Inflammatory macrophage (primary cell): ENCODE results near the gene BICRA.
A peak's percentile ranks its signal among the peaks of the same experiment; 100 is the strongest.
"Not testable (repeated sequence)": the region's sequence is repeated elsewhere in the genome, so short reads cannot be mapped to it uniquely, and the experiment has no call there.

Experiments
- DNase-seq, 2 donors: peaks; one replicate each; pipeline ENCODE4 v3.0.0-alpha.2; 2020 to 2022

The BICRA gene

DNA sequence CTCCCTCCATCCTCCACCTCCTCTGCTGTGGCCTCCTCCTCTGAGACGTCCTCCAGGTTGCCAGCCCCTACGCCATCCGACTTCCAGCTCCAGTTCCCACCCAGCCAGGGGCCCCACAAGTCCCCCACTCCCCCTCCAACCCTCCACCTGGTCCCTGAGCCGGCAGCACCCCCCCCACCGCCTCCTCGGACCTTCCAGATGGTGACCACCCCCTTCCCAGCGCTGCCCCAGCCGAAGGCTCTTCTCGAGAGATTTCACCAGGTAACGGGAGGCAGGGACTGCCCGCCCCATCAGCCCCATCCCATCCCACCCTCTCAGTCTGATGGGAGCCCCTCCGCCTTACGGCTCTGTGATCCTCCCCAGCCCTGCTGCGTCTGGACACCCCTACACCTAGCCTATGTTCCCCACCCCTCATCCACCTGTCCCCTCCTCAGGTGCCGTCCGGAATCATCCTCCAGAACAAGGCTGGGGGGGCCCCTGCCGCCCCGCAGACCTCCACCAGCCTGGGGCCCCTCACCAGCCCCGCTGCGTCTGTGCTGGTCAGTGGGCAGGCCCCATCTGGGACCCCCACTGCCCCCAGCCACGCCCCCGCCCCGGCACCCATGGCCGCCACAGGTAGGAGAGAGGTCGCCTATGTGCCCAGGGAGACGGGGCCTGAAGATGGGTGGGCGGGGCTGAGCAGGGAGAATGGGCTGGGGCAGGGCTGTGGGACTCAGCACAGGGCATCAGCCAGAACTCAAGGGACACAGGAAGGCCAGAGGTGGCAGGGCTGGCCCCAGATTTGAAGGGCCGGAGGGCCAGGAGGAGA lies 85.7 kb downstream of the BICRA start:
- no peak for DNase-seq

DNA sequence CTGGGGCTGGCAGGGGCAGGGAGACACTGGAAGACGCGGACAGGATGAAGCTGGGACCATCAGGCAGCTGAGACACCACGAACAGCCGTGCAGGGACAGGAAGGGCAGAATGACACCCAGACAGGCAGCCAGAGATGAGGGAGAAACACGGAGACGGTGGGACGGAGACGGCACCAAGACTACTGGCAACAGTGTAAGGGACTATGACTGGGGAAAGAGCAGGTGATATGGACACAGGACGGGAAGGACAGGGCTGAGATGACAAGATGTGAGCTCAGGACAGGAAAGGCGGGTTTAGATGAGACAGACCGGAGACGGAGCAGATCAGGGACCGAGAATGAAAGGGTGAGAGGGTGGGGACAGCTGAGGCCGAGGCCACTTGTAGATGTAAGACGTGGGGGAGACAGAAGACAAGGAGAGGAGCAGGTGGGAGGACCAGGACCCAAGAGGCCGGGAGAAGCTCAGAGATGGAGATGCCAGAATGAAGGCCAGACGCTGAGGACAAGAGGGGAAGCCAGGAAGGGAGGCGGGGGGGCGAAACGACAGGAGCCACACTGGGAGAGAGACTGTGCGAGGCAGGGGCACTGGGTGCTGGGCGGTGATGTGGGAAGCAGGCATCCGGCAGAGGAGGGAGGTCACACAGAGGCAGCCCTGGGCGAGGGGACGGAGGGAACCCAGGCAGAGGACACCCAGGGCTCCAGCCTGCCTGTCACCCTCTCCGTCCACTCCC lies 86.8 kb downstream of the BICRA start:
- DNase-seq = no peak

DNA sequence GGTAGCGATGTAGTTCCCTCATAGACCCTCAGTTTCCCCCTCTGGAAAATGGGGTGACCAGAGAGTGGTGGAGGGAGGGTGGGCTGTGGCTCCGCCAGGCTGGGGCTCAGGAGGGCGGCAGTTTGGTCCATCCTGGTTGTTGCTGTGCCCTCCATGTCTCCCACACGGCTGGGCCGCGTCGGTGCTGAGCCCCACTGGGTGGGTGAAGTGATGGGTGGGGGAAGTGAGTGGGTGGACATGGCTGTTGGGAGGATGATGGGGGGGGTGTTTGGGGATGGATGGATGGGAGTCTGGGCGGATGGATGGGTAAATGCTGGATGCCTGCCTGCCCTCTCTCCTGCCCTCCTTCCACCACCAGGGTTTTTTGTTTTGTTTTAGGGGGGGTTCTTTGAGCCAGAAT lies 87.7 kb downstream of the BICRA start:
- no peak for DNase-seq

DNA sequence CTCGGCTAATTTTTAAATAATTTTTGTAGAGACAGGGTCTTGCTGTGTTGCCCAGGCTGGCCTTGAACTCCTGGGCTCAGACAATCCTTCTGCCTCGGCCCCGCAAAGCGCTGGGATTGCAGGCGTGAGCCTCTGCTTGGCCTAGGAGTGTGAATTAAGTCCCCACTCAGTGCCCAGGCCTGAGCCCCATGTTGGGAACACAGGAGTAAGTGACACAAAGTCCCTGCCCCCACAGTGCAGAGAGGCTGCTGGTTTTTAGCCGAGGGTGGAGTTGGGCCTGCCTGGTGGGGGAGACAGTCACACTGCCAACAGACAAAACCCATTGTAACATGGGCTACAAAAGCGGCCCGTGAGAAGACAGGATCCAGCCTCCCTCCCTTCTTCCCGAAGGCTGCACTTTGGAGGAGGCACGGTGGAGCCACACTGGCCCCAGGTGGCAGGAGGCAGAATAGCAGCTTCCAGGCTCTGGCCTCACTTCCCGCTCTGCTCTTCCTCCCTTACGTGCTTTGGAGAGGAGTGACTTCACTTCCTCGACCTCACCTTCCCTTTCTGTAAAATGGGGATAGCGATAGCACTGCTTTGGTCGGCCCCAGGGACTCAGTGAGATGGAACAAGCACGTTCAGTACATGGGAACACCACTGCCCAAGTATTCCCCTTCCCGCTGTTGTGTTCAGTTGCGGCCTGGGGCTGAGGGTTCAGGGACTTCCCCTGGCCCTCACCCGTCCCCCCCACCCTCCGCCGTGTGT lies 89.1 kb downstream of the BICRA start:
- DNase-seq = peak; percentile 84 to 85

DNA sequence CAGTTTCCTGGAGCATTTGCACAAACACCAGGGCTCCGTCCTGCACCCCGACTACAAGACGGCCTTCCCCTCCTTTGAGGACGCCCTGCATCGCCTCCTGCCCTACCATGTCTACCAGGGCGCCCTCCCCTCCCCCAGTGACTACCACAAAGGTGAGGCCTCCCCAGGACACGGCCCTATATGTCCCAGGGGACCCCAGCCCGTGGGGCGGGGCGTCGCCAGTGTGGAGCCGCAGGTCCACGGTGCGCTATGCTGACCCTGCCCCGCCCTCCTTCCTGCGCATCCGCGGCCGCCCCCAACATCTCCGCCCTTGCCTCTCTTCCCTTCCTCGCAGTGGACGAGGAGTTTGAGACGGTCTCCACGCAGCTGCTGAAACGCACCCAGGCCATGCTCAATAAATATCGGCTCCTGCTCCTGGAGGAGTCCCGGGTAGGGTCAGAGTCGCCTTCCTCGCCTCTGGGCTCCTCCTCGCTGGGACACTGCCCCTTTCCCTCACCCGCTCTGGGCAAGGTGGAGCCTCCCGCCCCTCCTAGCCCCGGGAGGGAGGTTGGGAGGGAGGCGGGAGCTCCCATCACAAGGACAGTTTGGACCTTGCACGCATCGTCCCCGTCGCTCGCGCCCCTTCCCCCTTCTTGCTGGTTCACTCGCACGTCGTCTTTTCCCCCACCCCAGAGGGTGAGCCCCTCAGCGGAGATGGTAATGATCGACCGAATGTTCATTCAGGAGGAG lies 89.9 kb downstream of the BICRA start:
- no peak for DNase-seq

DNA sequence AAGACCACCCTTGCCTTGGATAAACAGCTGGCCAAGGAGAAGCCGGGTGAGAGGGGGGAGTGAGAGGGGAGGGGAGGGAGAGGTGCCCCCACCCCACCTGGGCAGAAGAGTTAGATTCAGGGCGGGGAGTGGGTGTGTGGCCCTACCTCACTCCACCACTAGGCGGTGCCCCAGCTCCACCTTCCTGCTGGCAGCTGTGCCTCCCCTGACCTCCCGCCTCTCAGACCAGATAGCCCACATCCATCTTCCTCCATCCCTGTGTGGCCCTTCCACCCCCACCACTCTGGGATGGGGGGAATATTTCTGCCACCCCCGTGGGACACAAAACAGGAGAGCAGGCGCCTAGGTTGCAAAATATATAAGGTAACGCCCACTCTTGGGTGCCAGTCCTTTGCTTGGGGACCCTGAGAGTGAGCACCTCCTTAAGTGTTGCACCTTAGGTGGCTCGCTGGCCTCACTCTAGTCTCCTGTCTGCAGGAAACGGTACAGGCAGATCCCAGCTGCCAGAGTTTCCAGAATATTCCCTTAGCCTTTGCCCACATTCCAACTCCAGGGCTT lies 90.5 kb downstream of the BICRA start:
- peak; percentile 37 to 48 for DNase-seq

DNA sequence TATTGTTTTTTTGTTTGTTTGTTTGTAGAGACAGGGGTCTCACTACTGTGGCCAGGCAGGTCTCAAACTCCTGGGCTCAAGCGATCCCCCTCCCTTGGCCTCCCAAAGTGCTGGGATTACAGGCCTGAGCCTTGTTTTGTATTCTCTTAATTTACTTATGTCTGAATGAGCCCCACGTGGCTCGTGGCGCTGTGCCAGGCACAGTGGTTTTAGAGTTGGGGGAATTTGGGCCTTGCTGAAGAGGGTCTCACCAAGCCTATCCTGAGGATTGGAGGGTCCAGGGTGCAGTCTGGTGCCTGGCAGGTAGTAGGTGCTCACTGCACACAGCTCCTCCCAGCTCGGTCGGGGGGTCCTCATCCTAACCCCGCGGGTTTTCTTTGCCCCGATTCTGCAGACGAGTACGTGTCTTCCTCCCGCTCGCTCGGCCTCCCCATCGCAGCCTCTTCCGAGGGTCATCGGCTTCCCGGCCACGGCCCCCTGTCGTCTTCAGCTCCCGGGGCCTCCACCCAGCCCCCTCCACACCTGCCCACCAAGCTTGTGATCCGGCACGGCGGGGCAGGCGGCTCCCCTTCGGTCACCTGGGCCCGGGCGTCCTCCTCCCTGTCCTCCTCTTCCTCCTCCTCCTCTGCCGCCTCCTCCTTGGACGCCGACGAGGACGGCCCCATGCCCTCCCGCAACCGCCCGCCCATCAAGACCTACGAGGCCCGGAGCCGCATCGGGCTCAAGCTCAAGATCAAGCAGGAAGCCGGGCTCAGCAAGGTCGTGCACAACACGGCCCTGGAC lies 92.2 kb downstream of the BICRA start:
- DNase-seq = no peak

DNA sequence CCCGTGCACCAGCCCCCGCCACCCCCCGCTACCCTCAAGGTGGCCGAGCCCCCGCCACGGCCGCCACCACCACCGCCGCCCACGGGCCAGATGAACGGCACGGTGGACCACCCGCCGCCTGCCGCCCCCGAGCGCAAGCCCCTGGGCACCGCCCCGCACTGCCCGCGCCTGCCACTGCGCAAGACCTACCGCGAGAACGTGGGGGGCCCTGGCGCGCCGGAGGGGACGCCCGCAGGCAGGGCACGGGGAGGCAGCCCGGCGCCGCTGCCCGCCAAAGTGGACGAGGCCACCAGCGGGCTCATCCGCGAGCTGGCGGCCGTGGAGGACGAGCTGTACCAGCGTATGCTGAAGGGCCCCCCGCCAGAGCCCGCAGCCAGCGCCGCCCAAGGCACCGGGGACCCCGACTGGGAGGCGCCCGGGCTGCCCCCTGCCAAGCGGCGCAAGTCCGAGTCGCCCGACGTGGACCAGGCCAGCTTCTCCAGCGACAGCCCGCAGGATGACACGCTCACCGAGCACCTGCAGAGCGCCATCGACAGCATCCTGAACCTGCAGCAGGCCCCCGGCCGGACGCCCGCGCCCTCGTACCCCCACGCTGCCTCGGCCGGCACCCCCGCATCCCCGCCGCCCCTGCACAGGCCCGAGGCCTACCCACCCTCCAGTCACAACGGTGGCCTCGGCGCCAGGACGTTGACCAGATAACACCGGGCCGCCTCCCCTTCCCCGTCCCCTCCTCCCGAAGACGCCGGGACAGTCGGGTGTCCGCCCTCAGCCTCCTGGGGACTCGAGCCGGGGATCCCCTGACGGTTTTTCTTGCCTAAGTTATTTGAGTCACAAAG lies 93.0 kb downstream of the BICRA start:
- DNase-seq = no peak

DNA sequence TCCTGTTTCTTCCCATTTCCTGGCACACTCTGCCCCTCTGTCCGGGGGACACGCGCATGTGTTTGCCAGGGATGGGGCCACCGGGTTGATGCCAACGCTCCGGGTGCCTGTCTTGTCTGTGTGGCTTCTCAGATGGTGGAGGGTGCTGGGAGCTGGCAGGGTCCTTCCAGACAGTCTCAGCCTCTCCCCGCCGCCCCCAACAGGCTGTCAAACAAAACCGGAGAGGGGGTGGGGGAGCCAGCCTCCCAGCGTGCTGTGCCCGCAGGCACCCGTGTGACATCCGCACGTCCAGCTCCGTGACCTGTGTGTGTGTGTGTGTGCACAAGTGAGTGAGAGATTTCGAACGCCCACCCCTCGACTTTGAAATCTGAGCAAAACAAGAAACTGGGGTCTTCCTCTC lies 93.7 kb downstream of the BICRA start:
- no peak for DNase-seq

DNA sequence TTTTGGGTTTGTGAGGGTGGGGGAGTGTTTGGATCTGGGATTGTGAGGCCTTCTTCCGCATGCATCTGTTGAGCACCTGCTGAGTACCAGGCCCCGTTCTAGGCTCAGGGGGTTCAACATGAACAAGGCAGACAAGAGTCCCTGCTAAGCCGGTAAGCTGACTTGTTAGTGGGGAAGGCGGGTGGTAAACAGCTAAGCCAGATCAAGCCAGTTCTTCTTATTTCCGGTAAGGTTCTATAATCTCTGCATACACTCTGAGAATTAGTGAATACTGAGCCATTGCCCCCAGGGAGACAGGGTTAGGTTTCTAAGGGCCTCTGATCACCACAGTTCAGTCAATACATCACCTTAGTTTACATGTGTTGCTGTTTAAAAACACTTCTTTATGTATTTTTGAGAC lies 94.4 kb downstream of the BICRA start:
- no peak for DNase-seq

DNA sequence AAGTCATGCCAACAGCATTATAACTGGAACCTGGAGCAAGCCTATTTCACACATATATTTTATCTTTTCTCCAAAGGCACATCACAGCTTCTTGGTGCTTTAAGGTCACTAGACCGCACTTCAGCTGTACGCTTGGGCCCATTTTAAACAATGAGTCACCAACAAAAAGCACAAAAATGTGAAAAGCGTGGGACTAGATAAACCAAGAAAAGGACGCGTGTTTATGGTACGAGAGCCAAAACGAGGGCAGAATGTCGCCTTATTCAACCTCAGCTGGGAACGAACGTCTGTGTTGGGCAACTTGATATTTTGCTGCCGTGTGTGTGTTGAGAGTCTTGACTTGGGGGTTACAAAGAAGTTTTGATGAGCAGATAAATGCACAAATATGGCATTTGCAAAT lies 95.1 kb downstream of the BICRA start:
- no peak for DNase-seq

DNA sequence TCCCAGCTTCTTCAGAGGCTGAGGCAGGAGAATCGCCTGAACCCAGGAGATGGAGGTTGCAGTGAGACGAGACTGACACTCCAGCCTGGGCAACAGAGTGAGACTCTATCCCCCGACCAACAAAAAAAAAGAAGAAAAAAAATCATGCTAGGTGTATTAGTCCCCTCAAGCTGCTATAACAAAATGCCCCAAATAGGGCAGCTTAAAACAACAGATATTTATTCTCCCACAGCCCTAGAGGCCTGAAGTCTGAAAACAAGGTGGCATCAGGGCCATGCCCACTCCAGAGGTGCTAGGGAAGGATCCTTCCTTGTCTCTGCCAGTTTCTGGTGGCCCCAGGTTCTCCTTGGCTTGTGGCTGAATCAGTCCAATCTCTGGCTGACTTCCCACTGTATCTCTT lies 95.7 kb downstream of the BICRA start:
- no peak for DNase-seq

DNA sequence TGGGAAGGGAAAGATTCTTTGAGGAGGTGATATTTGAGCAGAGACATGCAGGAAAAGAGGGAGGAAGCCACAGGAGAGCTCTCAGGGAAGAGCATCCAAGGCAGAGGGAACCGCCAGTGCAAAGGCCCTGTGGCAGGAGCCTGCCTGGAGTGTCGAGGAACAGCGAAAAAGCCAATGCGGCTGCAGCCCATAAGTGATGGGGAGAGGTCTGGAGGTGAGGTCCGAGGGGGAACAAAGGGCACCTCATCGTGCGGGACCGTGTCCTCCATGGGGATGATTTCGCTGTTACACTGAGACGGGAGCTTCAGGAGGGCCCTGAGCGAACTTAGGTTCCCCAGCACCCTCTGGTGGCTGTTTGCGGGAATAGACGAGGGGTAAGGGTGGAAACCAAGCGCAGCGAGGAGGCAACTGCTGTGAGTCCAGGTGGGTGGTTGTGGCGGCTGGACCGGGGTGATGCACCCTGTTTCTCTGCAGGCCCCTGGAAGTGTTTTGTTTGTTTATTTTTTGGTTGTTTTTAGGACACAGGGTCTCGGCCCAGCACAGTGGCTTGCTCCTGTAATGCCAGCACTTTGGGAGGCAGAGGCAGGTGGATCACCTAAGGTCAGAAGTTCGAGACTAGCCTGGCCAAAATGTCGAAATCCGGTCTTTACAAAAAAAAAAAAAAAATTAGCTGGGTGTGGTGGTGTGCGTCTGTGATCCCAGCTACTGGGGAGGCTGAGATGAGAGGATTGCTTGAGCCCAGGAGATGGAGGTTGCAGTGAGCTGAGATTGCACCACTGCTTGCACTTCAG lies 98.4 kb downstream of the BICRA start:
- DNase-seq = peak; percentile 80 to 86

DNA sequence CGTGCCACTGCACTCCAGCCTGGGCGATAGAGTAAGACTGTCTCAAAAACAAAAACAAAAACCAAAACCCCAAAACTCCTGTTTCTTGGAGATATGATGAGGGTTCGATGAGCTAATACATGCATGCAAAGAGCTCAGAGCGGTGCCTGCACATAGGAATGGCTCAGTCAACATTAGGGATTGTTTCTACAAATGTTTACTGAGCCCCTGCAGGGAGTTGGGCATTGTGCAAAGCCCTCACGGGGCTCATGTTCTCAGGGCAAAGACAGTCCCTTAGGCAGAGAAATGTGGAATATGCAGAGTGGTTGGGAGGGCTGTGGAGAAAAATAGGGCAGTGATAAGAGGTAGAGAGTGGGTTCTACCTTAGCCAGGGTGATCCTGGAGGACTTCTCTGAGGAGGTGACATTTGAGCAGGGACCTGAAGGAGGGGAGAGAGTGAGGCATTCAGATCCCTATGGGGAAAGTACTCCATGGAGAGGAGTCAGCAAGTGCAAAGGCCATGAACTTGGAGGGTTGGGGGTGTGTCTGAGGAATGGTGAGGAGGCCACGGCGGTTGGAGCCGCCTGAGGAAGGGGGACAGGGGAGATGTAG lies 102.8 kb downstream of the BICRA start:
- DNase-seq = no peak

DNA sequence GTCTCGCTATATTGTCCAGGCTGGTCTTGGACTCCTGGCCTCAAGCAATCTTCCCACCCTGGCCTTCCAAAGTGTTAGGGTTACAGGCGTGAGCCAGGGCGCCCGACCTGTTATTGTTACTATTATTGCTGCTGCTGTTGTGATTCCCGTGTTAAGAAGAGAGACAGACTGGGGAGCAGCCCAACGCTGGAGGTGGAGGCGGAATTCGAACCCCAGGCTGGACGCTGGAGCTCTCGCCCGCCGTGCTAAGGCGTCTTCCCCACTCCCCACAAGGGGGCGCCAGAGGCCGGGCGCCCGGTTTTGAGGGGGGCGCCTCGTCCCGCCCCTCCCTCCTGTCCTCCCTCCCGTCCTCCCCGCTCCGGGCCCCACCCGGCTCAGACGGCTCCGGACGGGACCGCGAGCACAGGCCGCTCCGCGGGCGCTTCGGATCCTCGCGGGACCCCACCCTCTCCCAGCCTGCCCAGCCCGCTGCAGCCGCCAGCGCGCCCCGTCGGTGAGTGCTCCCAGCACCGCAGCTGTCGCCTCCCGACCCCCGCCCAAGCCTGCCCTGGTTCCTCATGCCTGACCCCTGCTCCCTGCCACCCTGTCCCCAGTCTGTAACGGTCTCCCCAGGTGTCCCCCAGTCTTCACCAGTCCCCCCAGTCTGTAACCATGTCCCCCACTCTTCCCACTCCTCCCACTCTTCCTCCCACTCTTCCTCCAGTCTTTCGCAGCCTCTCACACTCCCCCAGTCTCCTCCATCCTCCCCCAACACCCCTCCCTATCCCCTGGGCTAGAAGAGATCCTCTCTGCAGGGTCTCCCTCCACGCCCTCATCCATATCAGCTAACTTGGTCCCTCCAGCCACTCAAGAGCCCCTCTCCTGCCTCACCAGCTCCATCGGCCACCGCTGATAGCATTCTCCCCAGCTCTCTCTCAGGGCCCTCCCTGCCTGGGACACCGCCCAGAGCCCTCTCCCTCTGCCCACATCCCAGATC lies 104.4 kb downstream of the BICRA start, which contains the start of gene EHD2:
Gene EHD2, plus strand, starts transcription at position 377 of the 976 bp plus-strand sequence. CDS start 3,191 bp downstream, outside the sequence.
- DNase-seq = peak; percentile 13 to 17

DNA sequence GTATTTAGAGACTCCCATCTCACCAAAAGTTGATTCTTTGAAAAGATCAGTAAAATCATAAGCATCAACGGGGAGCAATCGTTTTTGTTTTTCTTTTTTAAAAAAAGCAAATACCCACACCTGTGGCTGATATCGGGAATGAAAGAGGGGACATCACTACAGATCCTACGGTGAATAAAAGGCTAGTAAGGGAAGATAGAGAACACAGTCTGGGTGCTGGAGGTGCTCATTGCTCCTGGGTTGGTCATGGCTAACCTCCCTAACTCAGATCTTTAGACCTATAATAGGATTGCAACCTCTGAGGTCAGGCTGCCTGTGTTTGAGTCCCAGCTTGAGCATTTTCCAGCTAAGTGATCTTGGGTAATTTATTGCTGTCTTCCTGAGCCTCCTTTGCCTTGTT lies 105.4 kb downstream of the BICRA start:
- no peak for DNase-seq

DNA sequence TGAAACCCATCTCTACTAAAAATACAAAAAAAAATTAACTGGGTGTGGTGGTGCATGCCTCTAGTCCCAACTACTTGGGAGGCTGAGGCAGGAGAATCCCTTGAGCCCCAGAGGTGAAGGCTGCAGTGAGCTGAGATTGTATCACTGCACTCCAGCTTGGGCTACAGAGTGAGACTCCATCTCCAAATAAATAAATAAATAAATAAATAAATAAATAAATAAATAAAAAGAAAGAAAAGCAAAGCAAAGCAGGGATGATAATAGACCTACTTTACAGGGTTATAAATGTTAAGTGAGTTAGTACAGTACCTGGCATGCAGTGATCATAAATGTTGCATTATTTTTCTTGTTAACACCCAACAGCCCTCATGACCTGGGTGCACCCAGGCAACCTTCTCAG lies 105.9 kb downstream of the BICRA start:
- DNase-seq = not testable (repeated sequence)
